ENCODE measurements around the gene MPO. TPM values are rescaled to one million over a fixed set of nuclear protein-coding genes. Genes with fewer than 3 reads are reported as not detected.

MPO gene
- total and polyA plus RNA-seq, 2 experiments from 2014 or later = 0.13 TPM; not detected in 1

DNA sequence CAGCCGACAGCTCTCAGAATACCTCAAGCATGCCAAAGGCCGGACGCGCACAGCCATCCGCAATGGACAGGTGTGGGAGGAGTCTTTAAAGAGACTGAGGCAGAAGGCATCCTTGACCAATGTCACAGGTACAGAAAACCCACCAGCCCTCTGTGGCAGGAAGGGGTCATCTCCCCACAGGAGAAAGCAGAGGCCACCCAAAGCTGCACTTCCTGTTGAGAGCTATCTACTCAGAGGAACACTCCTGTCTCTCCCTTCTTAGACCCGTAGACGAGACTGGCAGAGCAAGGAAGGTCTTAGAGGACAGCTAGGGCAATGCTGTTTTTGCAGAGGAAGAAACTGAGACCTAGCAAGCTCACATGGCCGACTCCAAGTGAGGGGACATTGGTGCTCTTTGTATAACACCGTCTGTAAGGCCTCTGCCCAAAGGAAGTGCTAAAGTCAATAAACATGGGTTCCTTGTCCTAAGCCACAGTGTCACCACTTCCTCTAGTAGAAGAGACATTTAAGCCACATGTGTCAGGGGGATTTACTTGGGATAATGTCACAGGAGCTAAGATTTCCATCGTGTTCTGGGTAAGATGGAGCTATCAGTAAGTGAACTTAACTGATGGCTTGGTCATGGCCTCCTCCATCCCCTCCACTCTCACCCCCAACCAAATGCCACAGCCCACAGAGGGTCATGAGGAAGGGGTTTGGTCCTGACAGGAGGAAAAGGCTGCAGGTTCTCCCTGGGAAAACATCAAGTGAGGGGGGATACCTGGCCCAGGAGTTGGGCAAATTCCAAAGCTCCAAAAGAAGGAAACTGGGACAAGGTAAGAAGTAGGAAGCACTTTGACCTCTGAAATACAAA lies 33.0 kb downstream of the MPO start:
- no peak overlapping the region for H2AFZ ChIP-seq
- no peaks in the 10 kb centered on the region for H3K36me3 ChIP-seq (replicated peaks; ENCODE audit: insufficient read depth, low read depth)
- H3K4me3 ChIP-seq = no peak overlapping the region
- H3K27me3 ChIP-seq = peaks cover 46% of the 10 kb centered on the region
- no peak for TF ChIP-seq EZH2 (IDR thresholded peaks at IDR 0.05; ENCODE audit: borderline replicate concordance)
- TF ChIP-seq, protein P1, sequence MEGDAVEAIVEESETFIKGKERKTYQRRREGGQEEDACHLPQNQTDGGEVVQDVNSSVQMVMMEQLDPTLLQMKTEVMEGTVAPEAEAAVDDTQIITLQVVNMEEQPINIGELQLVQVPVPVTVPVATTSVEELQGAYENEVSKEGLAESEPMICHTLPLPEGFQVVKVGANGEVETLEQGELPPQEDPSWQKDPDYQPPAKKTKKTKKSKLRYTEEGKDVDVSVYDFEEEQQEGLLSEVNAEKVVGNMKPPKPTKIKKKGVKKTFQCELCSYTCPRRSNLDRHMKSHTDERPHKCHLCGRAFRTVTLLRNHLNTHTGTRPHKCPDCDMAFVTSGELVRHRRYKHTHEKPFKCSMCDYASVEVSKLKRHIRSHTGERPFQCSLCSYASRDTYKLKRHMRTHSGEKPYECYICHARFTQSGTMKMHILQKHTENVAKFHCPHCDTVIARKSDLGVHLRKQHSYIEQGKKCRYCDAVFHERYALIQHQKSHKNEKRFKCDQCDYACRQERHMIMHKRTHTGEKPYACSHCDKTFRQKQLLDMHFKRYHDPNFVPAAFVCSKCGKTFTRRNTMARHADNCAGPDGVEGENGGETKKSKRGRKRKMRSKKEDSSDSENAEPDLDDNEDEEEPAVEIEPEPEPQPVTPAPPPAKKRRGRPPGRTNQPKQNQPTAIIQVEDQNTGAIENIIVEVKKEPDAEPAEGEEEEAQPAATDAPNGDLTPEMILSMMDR (IDR thresholded peaks at IDR 0.05; ENCODE audit: poor library complexity) = no peak
- TF ChIP-seq EZH2phosphoT487 (IDR thresholded peaks at IDR 0.05; ENCODE audit: low read depth, severe bottlenecking, unreplicated experiment) = no peak
- no peaks in the 10 kb centered on the region for H3K9me3 ChIP-seq (ENCODE audit: low read depth)
- H4K20me1 ChIP-seq (ENCODE audit: insufficient read depth, poor library complexity, severe bottlenecking) = no peaks in the 10 kb centered on the region
- no peak for DNase-seq (ENCODE audit: low spot score)
- no peak overlapping the region for H3K4me2 ChIP-seq
- 84% methylated on average over 10 of the region's 10 CpGs for WGBS (ENCODE audit: low lambda C conversion rate, missing lambda C conversion rate)
- no peak overlapping the region for H3K27ac ChIP-seq
- no peaks in the 10 kb centered on the region for H3K9me2 ChIP-seq (replicated peaks; ENCODE audit: insufficient read depth)
- H3K79me2 ChIP-seq = no peaks in the 10 kb centered on the region
- peaks cover 17% of the 10 kb centered on the region for H3K4me1 ChIP-seq (ENCODE audit: insufficient read depth)

DNA sequence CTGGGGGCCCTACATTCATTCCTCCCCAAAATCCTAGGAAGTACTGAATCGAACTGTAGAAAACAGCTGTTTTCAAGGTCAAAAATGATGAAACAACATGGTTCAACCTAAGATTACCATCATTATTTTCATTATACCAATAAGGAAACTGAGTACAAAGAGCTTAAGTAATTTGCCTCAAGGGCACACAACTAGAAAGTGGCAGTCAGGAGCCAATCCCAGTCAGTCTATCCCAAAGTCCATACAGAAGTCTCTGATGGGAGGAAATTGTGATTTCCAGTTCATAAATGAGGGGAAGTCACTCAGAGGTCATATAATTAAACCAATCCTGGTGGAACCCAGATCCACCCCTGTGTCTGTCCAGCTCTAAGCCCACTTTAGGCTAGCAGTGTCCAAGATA lies 34.0 kb downstream of the MPO start:
- no peaks in the 10 kb centered on the region for H3K79me2 ChIP-seq
- no peaks in the 10 kb centered on the region for H3K36me3 ChIP-seq (replicated peaks; ENCODE audit: insufficient read depth, low read depth)
- H3K4me2 ChIP-seq = no peak overlapping the region
- peaks cover 44% of the 10 kb centered on the region for H3K27me3 ChIP-seq
- TF ChIP-seq EZH2phosphoT487 (IDR thresholded peaks at IDR 0.05; ENCODE audit: low read depth, severe bottlenecking, unreplicated experiment) = no peak
- TF ChIP-seq, protein P1 (IDR thresholded peaks at IDR 0.05; ENCODE audit: poor library complexity) = no peak
- no peak for TF ChIP-seq EZH2 (IDR thresholded peaks at IDR 0.05; ENCODE audit: borderline replicate concordance)
- no peak for DNase-seq (ENCODE audit: low spot score)
- H4K20me1 ChIP-seq (ENCODE audit: insufficient read depth, poor library complexity, severe bottlenecking) = no peaks in the 10 kb centered on the region
- no peak overlapping the region for H3K27ac ChIP-seq
- H3K9me2 ChIP-seq (replicated peaks; ENCODE audit: insufficient read depth) = no peaks in the 10 kb centered on the region
- WGBS (ENCODE audit: low lambda C conversion rate, missing lambda C conversion rate) = 84% methylated on average over 1 of the region's 1 CpG
- H3K9me3 ChIP-seq (ENCODE audit: low read depth) = no peaks in the 10 kb centered on the region
- H2AFZ ChIP-seq = no peak overlapping the region
- H3K4me1 ChIP-seq (ENCODE audit: insufficient read depth) = peaks cover 17% of the 10 kb centered on the region
- H3K4me3 ChIP-seq = no peak overlapping the region

DNA sequence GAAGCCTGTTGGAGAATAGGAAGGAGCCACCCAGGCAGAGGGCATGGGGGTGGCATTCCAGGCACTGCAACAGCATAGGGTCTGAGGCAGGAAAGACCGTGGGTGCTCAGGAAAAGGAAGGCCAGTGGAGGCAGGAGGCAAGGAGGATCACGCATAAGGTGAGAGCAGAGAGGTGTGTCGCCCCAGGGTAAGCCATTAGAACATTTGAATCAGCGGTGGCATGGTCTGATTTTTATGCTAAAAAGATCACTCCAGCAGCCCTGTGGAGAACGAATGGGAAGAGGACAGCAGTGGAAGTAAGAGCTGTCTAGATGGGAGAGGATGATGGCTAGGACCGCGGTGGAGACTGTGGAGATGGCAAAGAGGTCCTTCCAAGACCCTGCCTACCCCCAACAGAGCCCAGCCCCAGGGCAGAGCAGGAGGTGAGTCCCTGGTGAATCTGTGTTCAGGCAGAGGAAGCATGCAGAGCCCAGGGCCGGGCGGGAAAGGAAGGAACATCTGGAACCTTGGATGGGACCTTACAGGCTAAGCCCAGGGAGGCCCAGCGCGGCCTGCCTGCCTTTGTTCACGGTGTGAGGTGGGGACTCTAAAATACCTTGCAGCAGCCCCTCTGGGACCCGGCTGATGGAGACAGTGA lies 34.5 kb downstream of the MPO start:
- DNase-seq (ENCODE audit: low spot score) = no peak
- Histone ChIP-seq H3K9me3 (ENCODE audit: low read depth) (no peaks in the 10 kb centered on the region), H3K36me3 (replicated peaks; ENCODE audit: insufficient read depth, low read depth) (no peaks in the 10 kb centered on the region), H3K4me1 (ENCODE audit: insufficient read depth) (peaks cover 17% of the 10 kb centered on the region), H3K9me2 (replicated peaks; ENCODE audit: insufficient read depth) (no peaks in the 10 kb centered on the region), H3K27ac (peak overlapping the region; percentile 1), H3K79me2 (no peaks in the 10 kb centered on the region), H4K20me1 (ENCODE audit: insufficient read depth, poor library complexity, severe bottlenecking) (no peaks in the 10 kb centered on the region), H3K4me2 (no peak overlapping the region), H3K4me3 (no peak overlapping the region), H2AFZ (no peak overlapping the region), H3K27me3 (peaks cover 44% of the 10 kb centered on the region)
- TF ChIP-seq, protein P1 (IDR thresholded peaks at IDR 0.05; ENCODE audit: poor library complexity) = no peak
- TF ChIP-seq EZH2phosphoT487 (IDR thresholded peaks at IDR 0.05; ENCODE audit: low read depth, severe bottlenecking, unreplicated experiment) = no peak
- TF ChIP-seq EZH2 (IDR thresholded peaks at IDR 0.05; ENCODE audit: borderline replicate concordance) = no peak
- WGBS (ENCODE audit: low lambda C conversion rate, missing lambda C conversion rate) = 87% methylated on average over 13 of the region's 13 CpGs

Data from hepatocyte (in vitro differentiated cells).